ENCODE measurements around the gene ZWILCH.
A peak's percentile ranks its signal among the peaks of the same experiment; 100 is the strongest.

GRCh38 chr15:66496951-66497501 lies 8.1 kb upstream of the ZWILCH start:
- no peak for TF ChIP-seq CTCF (IDR thresholded peaks at IDR 0.05; ENCODE audit: insufficient read depth, low read length)
- TF ChIP-seq POLR2AphosphoS5 (IDR thresholded peaks at IDR 0.05; ENCODE audit: low read depth) = no peak; the same call in 1 of the 2 replicates
- TF ChIP-seq SPI1 (IDR thresholded peaks at IDR 0.05; ENCODE audit: borderline replicate concordance, low read depth) = peak; percentile 75
- TF ChIP-seq GABPA (IDR thresholded peaks at IDR 0.05; ENCODE audit: low read depth) = peak; percentile 65
- TF ChIP-seq REST (IDR thresholded peaks at IDR 0.05; ENCODE audit: insufficient replicate concordance, low read depth) = peak; percentile 32
